Stimulated activated CD8-positive, alpha-beta memory T cell treated with anti-CD3 and anti-CD28 coated beads, Interleukin-4, amount 100 ng/mL, for 48 hours (primary cell): ENCODE results near the gene KCNIP1.

Experiments
- DNase-seq: peaks from one replicate; pipeline ENCODE4 v3.0.0-alpha.2; 2020

Gene KCNIP1

DNA sequence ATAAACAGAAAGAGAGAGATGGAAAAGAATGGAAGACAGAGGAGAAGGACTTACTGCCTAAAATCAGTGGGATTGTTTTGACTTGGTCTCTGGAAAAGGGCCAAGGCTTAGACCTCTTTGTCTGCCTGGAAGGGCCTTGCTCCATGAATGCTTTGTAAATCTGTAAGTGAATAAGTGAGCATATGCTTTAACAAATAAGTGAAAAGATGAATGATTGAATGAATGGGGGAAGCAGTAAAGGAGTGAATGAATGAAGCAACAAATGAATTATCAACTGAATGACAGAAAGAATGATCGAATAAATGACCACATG lies 5.5 kb downstream of the KCNIP1 start:
- DNase-seq, result no peak

GRCh38 chr5:170510126-170510525 lies 6.3 kb downstream of the KCNIP1 start:
- no peak for DNase-seq

GRCh38 chr5:170510559-170510958 lies 6.7 kb downstream of the KCNIP1 start:
- no peak for DNase-seq

- DNase-seq, result no peak
Observed at GRCh38 chr5:170511551-170512258, 7.9 kb downstream of the KCNIP1 start.

- no peak for DNase-seq
Observed at GRCh38 chr5:170513856-170514525, 10.2 kb downstream of the KCNIP1 start.

DNA sequence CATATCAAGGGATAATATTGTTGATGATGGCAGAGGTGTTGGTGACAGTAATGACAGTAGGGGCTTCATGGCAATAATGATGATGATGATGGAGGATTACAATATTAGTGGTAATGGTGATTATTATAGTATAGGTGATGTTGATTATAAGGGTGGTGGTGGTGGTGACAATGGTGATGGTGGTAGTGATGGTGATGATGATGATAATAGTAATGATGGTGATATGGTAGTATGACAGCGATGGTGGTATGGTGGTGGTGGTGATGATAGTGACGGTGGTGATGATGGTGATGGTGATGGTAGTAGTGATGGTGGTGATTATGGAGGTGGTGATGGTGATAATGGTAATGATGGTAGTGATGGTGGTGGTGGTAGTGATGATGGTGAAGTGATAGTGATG lies 13.6 kb downstream of the KCNIP1 start:
- DNase-seq, result no peak

GRCh38 chr5:170518277-170518676 lies 14.5 kb downstream of the KCNIP1 start:
- DNase-seq, result no peak

- no peak for DNase-seq
Observed at GRCh38 chr5:170519549-170519948, 15.7 kb downstream of the KCNIP1 start.

DNA sequence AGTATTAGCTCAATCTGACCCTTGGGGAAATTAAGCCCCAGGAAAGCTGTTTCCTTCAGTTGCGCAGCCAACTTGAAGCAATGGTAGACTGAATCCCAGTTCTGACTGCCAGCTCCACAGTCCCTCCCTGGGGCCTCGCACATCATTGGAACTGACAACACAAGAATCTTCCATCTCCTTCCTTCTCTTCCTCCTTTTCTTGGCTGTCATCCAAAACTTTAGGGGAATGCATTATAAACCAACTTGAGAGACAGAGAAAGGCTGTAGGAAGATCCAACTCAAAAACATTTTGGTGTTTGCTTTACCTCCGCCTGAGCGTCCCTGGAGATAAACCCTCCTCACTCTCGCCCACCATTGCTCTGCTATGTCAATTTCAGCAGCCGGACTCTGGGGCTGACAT lies 16.6 kb downstream of the KCNIP1 start:
- no peak for DNase-seq

- no peak for DNase-seq
Observed at GRCh38 chr5:170522211-170523141, 18.7 kb downstream of the KCNIP1 start.

- DNase-seq, result no peak
Observed at GRCh38 chr5:170523142-170523551, 19.3 kb downstream of the KCNIP1 start.

DNA sequence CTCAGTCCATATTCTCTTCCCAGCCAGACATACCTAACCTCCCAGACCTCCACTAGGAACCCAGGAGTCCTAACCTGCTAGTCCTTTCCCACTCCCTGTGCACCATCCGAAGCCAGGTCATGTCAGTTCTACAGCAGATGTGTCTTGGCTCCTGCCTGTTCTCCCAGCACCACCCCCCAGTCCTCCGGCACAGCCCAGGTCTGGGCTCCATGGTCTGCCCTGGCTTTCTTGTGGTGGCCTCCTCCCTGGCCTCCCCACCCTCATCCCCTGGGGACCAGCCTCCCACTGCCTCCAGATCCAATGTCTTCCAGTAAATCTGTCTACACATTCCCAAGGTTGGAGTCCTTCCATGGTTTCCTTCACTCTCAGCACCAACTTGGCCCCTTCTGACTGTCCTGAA lies 20.0 kb downstream of the KCNIP1 start:
- DNase-seq, result no peak

- no peak for DNase-seq
Observed at GRCh38 chr5:170524576-170524975, 20.8 kb downstream of the KCNIP1 start.

GRCh38 chr5:170525470-170526211 lies 21.8 kb downstream of the KCNIP1 start:
- no peak for DNase-seq

- no peak for DNase-seq
Observed at GRCh38 chr5:170527991-170528390, 24.2 kb downstream of the KCNIP1 start.

- DNase-seq, result no peak
Observed at GRCh38 chr5:170528976-170529375, 25.2 kb downstream of the KCNIP1 start.

DNA sequence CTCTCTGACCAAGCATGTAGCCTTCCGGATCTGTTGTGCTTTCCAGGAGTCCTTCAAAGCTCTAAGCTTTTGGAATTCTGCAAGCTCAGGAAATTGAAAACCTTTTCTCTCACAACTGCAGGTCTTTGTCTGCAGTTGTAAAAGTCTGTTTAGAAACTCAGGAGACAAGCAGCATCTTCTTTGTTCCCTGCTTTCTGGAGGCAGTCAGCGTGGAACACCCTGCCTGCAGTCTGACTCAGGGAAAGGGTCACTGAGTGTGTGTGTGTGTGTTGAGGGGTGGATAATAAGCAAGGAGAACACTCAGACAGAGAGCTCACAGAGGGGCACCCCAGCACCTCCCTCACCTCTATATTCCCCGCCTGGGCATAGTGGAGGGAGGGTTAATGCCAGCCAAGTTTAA lies 29.1 kb downstream of the KCNIP1 start:
- DNase-seq, result no peak

- DNase-seq, result no peak
Observed at GRCh38 chr5:170533383-170533782, 29.6 kb downstream of the KCNIP1 start.

DNA sequence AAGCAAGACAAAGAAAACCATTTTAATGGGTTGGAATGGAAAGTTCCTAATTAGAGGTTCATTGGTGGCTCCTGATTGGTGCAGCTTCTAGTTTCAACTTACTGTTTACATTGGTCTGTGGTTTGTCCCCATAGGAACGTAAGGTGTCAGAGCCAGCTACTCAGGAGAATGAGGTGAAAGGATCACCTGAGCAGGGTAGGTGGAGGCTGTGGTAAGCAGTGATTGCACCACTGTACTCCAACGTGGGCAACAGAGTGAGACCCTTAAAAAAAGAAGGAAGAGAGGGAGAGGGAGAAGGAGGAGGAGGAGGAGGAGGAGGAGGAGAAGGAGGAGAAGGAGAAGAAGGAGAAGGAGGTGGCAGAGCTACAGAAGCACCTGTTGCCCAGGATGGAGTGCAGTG lies 30.4 kb downstream of the KCNIP1 start:
- no peak for DNase-seq

GRCh38 chr5:170534941-170535340 lies 31.1 kb downstream of the KCNIP1 start:
- no peak for DNase-seq

DNA sequence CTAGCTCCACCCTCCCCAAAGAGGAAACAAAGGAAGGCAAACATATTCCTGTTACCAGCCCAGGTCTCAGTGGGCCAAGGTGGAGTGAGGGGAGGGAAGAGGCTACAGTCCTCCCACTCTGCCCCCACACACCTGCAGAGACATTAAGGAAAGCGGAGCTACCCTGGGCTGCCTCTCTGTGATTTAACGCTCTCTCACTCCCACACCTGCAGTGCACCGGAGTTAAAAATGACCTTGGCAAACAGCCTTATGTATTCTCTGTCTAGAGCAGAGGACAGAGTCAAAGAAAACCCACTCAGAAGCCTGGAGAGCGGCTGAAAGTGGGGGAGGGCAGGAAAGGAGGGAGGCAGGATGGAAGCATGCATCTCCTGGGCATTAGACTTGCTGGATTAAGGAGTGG lies 32.7 kb downstream of the KCNIP1 start:
- no peak for DNase-seq

DNA sequence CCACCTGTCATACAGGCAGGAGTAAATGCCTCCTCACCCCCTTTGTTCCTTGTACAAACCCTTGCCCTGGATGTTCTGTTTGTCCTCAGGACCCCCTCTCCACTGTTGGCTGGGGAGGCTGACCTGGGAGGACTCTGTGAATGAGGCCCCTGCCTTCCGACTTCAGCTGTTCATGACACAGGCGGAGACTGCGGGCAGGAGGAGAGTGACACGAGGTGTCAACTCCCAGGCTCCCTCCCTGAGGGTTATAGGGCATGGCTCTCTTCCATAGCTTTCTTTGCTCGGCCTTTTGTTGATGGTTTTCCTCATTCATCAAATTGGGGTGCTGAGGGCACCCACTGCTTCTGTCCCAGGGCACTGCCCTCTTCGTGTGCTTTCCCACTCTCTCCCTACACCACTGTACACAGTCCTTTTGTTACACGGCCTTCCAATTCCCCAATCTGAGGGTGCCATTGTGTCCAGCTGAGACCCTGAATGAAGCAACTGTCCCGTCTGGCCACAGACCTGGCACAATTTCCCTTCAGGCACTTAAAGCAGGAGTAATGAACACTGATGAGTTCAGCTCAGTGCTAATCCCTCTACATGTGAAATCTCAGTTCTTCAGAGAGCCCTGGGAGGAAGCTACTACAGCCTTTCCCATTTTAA lies 33.8 kb downstream of the KCNIP1 start:
- no peak for DNase-seq

- DNase-seq, result no peak
Observed at GRCh38 chr5:170538096-170538465, 34.3 kb downstream of the KCNIP1 start.
